CD4-positive, alpha-beta T cell treated with Interleukin-10 for 1 hour (primary cell): ENCODE results near the gene RPL3.

ENCODE experiments used
- DNase-seq: peaks from one replicate; pipeline ENCODE4 v3.0.0-alpha.2; 2020

Gene RPL3

DNA sequence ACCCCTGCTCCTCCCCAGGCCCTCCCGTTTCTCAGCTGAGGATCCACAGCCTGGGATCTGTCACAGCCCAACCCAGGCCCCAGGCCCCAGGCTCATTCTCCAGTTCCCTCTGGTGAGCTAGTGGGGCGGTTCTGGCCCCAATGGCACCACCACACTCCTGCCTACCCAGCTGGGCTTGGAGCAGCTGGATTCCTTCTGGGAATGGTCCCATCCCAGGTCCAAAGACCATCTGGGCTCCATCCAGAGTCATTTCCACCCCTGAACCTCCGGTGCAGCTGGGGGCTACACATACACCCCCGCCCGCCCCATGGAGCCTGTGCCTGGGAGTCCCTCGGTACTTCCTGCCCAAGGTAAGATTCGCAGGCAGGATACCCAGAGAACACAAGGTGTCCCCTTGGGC lies 39.2 kb downstream of the RPL3 start:
- DNase-seq, result no peak

DNA sequence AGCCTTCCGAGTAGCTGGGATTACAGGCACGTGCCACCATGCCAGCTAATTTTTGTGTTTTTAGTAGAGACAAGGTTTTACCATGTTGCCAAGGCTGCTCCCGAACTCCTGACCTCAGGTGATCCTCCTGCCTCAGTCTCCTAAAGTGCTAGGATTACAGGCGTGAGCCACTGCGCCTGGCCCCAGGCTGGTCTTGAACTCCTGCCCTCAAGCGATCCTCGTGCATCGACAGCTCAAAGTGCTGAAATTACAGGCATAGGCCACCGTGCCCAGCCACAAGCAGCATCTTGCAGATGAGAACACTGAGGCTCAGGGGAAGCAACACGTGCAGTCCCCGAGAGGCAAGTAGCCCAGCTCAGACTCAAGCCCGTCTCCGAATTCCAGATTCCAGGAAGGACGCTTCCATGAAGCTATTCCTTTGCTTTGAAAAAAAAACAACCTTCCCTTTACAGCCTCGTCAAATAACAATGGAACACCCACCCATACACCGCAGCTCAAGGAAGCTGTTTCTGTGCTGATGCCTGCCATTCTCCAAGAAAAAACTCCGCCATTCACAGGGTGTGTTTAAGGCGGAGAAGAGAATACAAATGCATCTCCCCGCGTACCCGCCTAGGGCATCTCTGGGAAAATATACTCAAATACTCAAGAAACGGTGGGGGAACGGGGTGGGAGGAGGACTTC lies 40.1 kb downstream of the RPL3 start:
- no peak for DNase-seq

DNA sequence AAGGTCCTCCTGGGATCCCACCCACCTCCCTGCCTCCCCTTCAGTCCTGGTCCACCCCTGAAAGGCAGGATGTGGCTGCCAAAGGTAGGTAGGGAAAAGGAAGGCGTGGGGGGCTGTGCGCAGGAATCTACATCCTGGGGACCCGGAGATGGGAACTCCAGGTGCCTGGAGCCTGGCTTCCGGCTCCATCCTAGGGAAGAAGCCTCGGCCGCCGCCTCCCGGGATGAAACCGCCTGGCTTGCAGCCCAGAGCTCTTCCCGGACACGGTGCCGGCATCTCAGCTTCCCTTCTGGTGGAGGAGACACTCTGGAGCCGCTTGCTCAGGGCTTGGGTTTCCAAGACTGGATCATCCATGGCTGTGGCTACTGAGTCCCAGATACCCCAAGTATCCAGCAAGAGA lies 41.4 kb downstream of the RPL3 start:
- DNase-seq, result no peak

DNA sequence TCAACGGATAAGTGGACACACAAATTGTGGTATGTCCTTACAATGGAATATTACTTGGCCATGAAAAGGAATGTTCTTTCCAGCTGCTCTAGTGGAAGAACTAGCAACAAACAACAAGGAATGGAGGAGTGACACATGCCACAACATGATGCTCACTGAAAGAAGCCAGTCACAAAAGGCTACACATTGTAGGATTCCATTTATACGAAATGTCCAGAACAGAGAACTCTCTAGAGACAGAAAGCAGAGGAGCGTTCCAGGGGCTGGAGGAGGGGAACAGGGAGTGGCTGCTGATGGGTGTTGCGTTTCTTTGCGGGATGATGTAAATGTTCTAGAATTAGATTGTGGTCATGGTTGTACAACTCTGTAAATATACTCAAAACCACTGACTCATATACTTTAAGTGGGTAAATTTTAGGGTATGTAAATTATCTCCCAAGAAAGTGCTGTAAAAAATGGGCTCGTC lies 42.2 kb downstream of the RPL3 start:
- DNase-seq, result no peak

DNA sequence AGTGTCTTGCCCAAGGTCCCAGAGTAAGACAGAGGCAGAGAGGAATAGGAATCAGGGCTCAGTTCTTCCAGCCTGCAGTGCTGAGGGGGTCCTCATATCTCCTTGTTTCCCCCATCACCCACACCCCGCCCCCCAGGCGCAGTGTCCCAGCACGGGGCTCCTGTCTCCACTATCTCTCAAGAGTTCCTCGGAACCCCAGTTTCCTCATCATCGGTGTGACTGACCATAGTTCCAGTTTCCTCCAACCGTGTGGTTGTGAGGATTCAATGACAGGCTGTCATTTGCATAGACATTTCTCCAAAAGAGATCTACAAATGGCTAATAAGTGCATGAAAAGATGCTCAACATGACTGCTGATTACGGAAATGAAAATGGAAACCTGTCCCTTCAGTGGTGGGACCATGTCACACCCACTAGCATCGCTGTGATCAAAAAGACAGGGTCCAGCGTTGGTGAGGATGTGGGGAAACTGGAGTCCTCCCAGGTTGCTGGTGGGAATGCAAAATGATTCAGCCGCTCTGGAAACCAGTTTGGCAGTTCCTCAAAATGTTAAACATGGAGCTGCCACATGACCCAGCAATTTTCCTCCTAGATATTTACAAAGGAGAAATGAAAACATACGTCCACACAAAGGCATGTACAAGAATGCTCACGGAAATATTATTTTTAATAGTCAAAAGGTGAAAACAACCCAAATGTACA lies 42.8 kb downstream of the RPL3 start:
- no peak for DNase-seq

DNA sequence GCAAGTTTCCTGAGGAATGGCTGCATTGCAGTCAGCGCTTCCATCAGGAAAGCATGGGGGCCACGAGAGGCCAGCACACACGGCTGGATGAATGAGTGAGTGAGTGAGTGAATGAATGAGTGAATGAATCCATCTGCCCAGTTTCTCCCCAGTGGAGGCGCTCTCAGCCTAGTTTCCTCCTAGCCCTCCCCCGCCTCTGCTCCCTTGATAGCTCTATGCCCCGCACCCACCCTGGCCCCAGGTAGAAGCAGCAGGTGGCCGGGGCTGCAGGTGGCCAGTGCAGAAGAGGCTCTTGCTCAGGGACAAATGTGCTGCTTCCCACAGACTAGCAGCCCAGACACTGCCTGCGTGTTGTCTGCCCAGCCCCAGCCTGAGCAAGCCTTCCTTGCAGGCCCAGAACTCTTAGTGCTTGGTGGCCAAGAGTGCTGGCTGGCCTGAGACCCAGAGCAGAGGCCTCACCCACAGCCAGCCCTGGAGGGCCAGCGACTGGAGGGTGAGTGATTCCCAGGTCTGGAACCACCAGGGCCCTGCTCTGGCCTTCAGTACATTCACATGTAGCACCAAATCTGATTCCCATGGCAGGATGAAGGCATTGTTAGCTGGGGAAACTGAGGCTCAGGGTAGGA lies 43.5 kb downstream of the RPL3 start:
- DNase-seq, result no peak

DNA sequence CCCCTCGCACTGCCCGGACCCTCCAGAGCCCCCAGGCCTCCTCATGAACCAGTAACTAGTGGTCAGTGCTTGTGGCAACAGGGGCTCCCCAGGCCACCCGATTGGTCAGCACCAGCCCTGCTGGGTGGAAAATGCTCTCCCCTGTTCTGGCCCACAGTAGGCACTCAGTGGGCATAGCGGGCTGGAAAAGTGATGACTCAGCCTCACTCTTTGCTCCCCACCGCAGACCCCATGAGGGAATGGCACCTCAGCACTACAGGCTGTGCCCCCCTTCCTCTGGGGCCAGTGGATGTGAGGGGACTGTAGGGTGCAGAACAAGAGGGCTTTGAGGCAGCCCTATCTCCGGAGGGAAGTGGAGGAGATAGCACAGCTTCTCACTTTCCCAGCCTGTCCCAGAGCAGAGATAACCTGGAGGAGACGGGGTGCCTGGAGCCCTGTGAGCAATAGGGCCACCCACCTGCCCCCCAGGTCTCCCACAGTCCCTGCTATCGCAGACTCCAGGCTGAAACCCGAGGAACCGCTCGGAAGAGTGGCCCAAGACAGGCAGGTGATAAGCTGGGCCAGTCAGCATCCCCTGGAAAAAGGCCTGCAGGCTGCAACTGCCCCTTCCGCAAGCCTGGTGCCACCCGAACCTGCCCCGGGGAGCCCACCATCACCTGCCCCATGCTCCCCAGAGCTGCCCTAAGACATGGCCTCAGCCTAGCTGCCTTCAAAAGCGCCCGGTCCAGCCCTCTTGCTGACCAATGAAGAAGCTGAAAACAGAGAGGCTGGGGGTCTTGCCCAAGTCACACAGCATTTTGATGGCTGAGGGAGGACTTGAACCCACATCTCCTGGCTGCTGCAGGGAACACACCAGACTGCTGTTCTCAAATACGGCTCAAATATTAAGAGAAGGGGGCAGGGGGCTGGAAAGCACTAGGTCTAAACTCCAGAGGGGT lies 45.2 kb downstream of the RPL3 start:
- no peak for DNase-seq

DNA sequence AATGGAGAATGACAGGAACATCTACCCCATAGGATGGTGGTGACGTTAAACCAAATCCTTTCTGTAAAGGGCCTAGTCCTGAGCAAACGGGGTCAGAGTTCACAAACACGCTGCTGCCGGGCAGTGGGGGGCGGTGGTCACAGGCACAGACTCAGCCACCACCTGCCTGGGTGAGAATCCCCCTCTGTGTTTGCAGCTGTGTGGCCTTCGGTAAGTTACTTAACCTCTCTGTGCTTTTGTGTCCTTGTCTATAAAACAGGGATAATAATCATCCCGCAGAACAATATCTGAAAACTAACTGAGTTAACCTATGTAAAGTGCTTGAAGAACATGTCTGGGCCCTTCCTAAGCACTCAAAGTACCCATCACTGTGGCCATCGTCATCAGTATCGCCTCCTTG lies 48.6 kb downstream of the RPL3 start:
- DNase-seq, result no peak

DNA sequence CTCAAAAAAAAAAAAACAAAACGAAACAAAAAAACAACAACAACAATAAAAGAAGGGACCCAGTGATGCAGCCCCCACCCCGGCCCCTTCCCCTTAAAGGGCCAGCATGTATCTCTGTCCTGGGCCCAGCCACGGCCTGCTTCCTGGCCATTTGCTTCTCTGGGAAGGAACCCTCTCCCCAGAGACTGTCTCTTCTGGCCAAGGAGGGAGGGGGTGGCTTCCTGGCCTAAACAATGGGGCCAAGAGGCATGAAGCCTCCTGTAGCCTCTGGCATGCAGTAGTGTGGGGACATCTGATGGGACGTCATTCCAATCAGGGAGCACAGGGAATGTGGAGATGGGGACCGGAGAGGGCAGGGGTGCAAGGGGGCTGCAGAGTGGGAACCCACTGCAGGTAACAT lies 49.1 kb downstream of the RPL3 start:
- DNase-seq, result no peak

DNA sequence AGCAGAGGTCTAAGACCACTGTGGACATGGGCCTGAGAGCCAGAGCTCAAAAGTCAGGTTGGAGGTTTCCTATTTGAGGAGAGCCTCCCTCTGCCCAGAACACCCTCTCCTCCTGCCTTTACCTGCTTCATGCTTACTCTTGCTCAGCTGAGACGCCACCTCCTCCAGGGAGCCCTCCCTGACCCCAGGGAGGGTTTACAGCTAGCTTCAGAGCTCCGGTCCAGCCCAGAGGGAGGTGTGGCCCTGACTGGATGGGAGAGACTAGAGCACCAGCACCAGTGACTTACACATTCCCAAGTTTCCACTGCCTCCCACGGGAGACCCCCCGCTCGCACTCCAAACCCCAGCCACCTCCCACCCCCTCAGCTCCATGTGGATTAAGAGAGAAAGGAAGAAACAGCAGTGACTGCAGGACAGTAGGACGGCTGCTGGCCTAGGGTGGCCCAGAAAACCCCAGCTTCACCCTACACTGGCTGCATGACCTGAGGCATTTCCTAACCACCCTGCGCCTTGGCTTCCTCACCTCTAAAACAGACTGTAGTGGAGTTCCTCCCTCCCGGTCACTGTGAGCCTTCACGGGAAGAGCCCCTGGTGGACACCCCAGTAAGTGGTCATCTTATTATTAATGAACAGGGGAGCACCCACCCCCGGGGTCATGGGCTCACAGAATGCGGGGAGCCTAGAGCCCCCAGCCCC lies 50.2 kb downstream of the RPL3 start:
- no peak for DNase-seq

DNA sequence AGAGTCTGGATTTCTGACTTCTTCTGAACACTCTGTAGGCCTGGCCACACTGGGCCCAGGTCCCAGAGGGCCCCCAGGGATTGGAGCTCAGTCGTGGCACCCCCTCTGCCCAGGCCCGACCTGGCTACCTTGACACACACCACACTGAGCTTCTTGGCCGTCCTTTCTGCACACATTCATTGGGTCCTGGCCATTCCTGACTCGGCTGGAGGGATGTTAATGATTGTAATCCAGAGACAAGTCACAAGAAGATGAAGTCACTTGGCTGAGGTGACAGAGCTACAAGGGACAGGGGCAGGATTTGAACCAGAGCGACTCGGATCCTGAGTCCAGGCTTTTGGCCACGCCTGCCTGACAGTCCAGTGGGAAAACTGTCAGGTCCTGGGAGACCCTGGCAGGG lies 50.8 kb downstream of the RPL3 start:
- DNase-seq, result no peak

DNA sequence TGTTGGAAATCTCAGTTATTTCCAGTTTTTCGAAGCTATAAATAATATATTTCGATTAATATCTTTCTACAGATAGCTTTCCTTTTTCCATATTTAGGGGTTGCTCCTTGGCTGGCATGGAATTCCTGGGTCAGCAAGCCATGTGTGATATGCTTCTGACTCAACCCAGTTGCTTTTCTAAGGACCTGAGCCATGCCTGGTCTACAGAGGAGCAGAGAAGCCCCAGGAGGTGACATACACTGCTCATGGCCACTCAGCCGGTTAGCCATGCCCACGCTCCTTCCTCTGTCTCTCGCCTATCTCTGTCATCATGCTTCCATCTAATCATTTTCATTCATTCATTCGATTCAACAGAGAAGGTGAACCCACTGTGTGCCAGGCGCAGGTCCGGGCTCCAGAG lies 51.4 kb downstream of the RPL3 start:
- no peak for DNase-seq

DNA sequence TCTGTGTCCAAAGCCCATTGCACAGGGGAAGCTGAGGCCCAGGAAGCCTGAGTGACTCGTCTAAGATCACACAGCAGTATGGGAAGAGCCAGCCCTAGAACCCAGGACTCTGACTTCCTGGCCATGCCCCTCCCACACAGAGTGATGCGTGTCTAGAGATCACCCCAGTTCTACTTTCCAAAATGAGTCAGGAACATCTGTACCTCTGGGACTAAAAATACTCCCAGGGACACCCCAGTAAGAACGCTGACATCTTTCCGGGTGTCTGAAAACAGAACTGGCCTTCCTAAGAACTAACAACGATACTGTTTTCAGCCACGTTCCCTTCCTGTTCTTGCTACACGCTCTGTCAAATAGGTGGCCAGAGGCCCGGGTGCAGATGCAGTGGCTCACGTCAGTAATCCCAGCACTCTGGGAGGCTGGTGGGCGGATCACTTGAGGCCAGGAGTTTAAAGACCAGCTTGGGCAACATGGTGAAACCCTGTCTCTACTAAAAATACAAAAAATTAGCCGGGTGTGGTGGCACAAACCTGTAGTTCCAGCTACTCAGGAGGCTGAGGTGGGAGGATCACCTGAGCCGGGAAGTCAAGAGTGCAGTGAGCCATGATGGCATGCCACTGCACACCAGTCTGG lies 52.9 kb downstream of the RPL3 start:
- DNase-seq, result no peak

DNA sequence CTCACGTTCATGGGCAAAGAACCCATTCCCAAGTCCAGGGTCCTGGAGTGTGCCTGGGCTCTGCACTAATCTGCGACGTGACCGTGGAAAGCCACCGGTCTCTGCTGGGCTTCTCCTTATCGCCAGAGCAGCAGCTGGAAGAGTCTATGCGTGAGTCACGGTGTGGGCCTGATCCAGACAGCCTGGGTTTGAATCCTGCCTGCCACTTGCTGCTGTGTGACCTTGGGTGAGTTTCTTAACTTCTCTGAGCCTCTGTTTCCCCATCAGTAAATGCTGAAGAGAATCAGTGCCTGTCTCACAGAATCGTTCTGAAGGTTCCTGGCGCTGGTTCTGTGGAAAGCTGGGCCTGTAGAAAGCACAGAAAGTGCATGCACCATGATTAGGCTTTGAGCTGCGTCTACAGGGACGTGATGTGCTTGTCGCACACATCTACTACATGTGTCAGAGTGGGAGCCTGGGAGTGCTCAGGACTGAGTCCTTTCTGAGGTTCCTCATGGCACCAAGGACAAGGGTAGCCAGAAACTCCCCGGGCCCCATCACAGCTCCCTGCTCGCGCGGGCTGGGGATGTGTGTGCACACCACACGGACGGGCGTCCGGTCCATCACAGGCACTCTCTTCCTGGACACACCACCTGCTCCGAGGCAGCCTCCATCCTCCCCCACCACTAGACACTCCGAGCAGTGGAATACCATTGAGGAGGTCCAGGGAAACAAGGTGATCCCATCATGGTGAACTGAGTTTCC lies 54.1 kb downstream of the RPL3 start:
- DNase-seq, result no peak

DNA sequence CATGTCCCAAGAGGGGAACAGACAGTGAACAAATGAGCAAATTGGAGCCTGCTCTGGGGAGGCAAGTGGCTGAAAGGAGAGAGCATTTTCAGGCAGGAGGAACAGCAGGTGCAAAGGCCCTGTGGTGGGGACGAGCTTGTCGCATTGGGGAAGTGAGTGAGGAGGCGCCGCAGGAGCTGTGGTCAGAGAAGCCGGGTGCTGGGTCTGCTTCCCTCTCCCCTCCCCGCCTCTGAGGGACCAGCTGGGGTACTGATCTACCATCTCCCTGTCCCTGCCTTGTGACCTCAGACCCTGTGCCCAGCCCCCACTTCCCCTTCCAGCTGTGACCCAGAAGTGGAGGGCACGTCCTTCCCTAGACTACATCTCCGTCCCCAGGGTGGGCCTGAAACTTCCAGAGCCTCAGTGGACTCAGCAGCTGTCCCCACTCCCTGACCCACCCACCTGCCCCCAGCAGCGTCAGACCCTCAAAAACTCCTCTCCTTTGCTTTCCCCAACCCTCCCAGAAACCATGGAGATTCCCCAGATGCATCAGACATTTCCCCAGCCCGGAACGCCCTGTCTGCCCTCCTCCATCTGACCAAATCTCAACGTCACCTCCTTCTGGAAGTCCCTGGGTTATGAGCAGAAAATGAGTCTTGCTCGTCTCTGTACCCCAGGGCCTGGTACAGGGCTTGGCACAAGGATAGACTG lies 54.9 kb downstream of the RPL3 start:
- DNase-seq, result no peak

DNA sequence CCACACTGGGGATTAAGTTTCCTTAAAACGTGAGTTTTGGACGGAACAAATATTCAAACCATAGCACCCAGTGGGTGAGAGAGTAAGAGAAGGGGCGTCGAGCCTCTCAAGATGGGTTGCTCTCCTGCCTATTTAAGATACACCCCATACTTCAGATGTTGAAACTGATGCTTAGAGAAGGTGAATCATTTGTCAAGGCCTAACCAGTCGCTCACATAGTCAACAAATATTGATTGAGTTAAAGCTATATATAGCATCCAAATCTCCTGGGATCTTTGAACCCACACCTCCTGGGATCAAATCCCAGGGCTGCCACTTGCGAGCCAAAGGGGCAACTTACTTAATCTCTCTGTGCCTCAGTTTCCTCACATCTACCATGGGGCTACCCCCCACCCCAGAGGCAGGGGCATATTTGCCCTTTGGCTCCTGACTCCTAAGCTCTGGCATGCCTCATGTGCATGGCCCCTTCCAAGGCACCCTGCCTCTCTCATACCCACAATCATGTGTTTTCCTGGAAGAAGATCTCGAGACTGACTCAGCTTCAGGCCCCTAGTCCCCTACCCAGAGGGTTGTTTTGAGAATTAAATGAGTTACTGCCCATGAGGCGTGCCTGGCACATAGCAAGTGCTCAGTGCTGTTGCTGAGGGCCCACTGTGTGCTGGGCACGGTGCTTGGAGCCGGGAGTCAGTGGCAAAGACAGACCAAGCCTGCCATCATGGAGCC lies 55.6 kb downstream of the RPL3 start:
- no peak for DNase-seq
